Activated naive CD8-positive, alpha-beta T cell treated with anti-CD3 and anti-CD28 coated beads, Interleukin-2, amount 50 U/mL, for 16 hours (primary cell): ENCODE results near the gene DNAH8.

Experiments used
- DNase-seq: peaks from one replicate; pipeline ENCODE4 v3.0.0-alpha.2; 2020; ENCODE audit warnings: low read depth, low spot score

Gene DNAH8

DNA sequence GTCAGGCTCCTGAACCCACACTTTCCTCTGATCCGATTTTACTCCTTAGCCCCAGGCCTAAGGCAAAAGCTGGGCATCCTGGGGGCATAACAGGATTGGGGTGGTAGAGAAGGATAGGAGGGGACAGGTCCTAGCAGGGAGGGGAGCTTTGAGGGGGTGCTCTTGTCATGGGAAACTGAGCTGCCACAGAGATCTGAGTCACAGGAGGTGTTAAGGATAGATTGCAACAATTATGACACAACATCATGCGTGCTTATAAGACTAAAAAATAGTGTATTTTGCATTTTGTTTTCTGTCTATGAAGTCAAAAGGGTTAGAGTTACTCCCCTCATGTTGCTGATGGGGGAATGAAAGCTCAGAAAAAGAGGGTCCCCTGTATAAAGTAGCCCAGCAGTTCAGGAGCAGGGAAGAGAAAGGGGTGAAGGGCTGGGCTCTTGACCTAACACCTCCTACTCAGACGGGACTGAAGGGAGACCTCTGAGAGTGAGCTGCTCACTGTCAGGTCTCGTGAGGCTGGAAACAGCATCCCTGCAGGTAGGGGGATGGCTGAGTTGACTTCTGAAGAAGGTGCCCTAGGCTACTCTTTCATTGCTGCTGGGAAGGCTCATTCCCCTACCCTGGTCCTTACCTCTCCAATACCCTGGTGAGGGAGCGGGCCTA, 335.5 kb downstream of the DNAH8 start:
- DNase-seq = no peak

GRCh38 chr6:39051399-39052122, 336.4 kb downstream of the DNAH8 start:
- no peak for DNase-seq

DNA sequence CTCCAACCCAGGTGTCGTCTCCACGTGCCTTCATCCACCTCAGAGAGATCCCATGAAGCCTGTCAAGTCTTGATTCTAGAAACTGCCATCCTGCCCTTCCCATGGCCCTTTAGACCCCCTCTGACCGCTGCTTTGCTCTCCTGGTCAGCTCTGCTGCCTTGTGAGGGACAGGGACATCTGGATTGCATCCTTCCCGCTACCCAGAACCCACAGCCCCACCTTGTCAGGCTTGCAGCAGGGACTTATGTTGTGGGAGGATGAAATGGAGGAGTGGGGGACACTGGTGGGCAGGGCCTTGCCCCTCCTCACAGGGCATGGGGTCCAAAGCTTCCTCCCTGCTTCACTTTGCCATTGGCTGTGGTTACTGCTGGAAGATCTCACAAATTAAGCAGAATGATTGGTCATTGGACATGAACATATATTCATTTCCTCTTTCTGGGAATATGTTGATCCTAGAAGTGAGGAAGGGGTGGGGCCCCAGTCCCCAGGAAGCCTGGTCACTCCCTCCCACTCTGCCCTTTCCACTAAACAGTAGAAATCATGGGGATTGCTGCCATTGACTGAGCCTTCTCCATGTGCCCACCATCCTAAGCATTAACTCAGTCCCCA, 338.0 kb downstream of the DNAH8 start:
- DNase-seq = no peak

DNA sequence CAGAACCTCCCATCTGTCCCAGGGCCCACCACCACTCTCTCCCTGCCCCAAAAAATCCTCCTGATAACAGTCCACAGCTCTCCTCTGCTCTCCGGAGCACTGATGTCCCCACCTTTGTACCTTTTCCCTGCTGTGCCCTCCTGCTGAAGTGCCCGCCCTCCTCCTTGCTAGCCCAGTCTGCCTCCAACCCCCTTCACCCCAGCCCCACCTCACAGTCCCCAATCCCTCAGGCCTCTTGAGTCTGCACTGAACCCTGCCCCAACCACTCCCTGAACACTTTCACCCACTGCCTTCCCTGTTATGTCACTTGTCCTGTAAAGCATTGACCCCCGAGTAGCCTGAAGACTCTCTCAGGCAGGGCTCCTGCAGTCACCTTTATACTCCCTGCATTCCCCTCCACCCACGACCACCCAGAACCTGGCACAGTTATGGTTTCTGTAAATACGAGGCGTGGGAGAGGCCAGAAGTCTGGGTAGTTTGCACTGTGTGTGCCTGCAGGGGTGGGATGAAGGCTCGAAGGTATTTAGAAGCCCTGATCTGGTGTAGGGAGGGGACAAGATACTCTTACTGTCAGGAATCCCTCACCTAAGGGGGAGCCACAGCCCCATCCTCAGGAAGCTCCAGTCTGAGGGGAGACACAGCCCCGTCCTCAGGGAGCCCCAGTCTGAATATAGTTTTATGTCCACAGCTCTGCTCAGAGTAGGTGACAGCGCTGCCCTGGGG, 338.9 kb downstream of the DNAH8 start:
- DNase-seq = no peak

DNA sequence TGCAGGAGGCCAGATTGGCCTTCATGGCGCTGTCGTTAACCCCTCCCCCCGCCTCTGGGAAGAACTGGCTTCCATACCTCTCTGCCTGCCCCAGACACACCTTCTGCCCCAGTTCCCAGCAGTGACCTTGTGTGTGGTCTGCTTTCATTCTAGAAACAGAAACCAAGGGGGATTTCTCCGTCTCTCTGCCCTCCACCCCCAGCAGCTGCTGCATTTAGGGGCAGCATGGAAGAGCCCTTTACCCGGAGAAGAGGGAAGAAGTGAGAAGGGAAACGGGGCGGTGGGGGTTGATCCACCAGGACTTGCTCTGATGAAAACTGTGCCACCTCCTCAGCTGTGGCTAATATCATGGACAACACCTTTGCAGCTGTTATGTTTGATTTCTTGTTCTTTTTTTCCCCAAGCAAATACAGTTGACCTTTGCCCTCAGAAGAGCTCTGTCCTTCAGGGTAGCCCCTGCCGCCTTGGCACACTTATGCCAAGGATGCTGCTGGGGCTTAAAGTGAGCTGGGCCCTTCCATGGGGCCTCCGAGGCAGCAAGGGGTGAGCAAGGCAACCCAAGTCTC, 339.5 kb downstream of the DNAH8 start:
- no peak for DNase-seq

DNA sequence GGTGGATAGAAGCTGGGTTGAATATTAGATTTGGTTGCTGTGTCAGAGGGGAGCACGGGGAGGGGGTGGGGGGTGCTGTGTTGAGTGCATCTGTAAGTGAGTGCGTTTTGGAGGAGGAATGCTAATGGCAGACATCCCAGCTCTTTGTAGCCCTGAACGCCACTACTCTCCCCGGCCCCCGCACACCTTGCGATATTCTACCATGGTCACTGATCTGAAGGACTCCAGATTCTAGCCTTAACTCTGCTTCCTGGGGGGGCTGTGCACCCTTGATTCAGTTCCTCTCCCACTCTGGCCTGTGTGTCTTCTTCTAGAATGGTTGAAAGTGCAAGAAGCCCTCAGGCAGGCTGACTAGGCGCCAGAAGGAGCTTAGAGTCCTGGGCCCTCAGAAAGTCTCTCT, 340.6 kb downstream of the DNAH8 start:
- DNase-seq = no peak

DNA sequence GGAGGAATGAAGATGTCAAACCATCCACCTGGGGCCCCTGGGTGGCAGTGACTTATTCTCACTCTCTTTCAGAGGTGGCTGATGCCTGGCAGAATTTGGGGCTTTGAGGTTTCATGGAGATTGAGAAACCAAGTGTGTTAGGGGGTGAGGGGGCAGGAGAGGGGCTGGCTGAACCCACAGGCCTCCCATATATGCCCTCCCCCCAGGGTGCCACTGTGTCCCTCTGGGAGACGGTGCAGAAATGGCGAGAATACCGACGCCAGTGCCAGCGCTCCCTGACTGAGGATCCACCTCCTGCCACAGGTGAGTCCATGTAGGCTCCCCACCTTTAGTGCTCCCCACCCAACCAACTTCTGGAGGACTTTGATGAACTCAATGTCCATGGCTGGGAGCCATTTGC, 341.1 kb downstream of the DNAH8 start:
- no peak for DNase-seq

DNA sequence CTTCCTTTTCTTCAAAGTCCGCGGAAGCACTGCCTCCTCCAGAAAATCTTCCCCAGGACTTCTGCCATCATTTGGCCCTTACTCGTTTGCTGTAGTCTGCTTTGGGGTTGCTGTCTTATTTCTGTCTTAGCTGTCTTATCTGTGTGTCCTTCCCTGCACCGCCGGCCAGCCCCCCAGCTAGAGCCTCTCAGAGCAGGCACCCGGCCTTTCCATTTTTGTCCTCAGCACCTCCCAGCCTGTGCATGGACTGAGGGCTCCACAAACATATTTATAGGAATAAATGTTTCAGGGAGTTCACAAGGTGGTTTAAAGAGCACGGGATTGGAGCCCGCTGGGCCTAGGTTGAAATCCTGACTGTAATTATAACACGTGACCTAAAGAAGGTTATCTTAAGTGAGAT, 341.6 kb downstream of the DNAH8 start:
- no peak for DNase-seq

GRCh38 chr6:39057251-39058155, 342.4 kb downstream of the DNAH8 start:
- no peak for DNase-seq

DNA sequence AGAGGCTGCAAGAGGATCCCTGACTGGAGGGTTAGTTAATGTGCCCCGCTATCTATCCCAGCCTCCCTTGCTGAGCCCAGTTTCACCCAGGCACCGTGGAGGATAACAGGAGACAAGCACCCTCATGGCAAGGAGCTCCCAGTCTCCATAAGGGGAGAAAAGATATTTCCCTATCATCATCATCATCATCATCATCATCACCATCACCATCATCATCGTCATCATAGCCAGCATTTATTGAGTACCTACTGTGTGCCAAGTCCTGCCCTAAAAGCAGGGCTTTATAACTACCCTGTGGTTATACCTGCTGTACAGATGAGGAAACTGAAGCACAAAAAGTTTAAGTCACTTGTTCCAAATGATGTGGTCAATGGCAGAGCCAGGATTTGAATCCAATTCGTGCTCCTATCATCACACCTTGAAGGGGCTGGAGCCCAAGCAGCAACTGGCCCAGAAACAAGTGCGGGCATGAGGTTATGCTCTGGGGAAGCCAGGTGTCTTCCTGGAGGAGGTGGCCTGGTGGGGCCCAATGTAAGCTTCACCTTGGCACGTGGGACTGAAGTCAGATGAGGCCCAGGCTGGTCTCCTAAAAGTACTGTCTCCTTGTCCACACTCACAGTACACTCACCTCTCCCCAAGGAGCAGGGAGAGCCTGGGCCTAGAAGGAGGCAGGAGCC, 343.5 kb downstream of the DNAH8 start:
- DNase-seq = no peak

- DNase-seq = no peak
These were observed 344.6 kb downstream of the DNAH8 start for GRCh38 chr6:39059496-39060310.

DNA sequence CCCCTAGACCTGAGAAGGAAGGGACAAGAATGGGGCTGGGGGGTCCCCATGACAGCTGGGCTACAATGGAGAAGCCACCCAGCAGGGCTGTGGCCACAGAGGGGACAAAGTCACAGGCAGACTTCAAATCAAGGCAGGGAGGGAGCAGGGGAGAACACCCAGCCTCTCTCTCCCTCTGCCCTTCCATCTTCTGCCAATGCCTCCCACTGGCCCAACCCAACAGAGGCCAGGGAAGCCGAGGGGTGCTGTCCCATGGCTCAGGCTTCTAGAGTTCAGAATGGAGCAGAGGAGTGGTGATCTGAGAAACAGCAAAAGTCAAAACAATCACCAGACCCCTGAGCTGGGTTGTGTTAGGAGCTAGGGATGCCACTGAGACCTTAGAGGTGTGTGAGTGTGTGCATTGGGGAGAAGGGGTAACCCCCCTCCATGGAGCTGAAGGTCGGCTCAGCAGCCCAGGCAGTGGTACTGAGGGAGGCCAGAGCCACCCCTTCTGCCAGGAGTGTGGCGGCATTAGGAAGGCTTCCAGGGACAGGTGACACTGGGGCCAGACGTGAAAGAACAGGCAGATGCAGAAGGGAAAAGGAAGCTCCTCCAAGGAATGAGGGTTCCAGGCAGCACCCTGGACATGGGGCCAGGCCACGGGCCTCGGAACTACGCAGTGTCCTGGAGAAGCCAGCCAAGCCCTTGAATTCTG, 345.5 kb downstream of the DNAH8 start:
- no peak for DNase-seq

DNA sequence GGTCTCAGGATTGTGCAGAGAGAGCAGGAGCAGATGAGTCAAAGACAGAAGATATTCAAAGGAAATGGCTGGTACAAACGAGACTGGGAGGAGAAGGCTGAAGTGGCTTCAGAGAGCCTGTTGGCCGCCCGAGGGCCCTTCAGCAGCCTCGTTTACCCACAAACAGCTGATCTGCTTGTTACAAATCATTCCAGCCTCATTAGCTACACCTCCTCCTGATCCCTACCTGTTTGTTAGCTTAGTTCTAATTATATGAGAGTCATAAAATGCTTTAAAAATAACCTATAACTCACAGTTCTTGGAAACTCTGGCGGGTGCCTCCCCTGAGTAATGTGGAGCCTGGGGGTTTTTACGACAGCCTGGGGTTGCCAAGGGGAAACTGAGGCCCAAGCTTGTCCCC, 346.1 kb downstream of the DNAH8 start:
- DNase-seq = no peak

DNA sequence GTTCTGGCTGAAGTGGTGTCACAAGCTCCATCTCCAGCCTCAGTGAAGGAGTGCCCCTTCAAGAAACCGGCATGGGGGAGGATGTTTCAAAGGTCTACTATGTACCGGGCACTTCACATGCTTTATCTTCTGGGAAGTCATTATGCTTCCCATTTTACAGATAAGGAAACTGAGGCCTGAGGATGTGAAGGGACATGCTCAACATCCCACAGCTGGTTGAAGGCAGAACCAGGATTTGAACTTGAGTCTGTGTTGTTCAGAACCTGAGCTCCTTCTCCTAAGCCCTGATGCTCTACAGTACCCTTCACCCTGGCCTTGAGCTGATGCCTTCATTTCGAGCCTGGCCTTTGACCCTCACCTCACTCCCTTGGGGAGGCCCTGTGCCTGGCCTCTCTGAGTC, 346.5 kb downstream of the DNAH8 start:
- no peak for DNase-seq

GRCh38 chr6:39062014-39062740, 347.1 kb downstream of the DNAH8 start:
- no peak for DNase-seq

GRCh38 chr6:39063526-39063925, 348.4 kb downstream of the DNAH8 start:
- no peak for DNase-seq

- DNase-seq = no peak
These were observed 350.4 kb downstream of the DNAH8 start for GRCh38 chr6:39065561-39065960.

DNA sequence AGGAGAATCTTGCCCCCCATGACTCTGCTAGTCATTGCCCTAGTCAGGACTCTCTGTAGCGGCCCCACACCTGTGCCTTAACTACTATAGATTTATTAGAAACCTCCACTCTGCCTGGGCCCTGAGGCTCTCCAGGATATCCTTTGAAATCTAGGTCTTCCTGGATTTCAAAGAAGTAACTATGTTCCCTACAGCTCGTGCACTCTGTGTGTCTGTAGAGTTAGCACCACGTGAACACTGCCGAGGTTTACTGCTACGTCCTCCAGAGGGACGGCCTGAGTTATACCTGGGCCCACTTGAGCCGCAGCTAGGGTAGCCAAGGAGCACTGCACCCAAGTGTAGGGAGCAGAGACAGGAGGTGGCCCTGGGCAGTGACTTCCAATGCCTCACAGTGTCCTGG, 353.3 kb downstream of the DNAH8 start:
- no peak for DNase-seq
